Kidney (tissue), 14 donors: ENCODE results near the gene MEOX1. TPM values are rescaled to one million over a fixed set of nuclear protein-coding genes. Genes with fewer than 3 reads are reported as not detected.

Source experiments
- DNase-seq, 5 donors: peaks; one replicate each; pipeline ENCODE4 v3.0.0-alpha.2; 2013 to 2020
- FAIRE-seq: peaks from 2 replicates; lab custom pipeline; 2012; peaks lifted over from hg19 to GRCh38; lab: Jason Lieb, UNC
- H3K27ac ChIP-seq, 2 donors: one replicate each; pipeline ENCODE4 v1.7.0; 2013; ENCODE audit warnings: low read depth in 2 of 2, low read length in 2 of 2, inconsistent platforms in 1 of 2
- H3K27me3 ChIP-seq: one replicate; pipeline ENCODE4 v1.7.1; 2013; ENCODE audit warnings: low read length, inconsistent platforms; ENCODE audit not compliant: control insufficient read depth, insufficient read depth
- H3K36me3 ChIP-seq, 3 donors: one replicate each; pipeline versions ENCODE4 v1.7.0 to v1.7.1; 2013; ENCODE audit warnings: low read length in 3 of 3, control low read depth in 1 of 3, inconsistent platforms in 1 of 3; ENCODE audit not compliant: insufficient read depth in 3 of 3, control insufficient read depth in 2 of 3
- H3K4me1 ChIP-seq, 3 donors: one replicate each; pipeline versions ENCODE4 v1.7.0 to v1.7.1; 2013; ENCODE audit warnings: low read length in 3 of 3, inconsistent platforms in 1 of 3, low read depth in 1 of 3; ENCODE audit not compliant: control insufficient read depth in 2 of 3, insufficient read depth in 2 of 3
- H3K4me3 ChIP-seq, 3 donors: one replicate each; pipeline versions ENCODE4 v1.7.0 to v1.8.1; 2013; ENCODE audit warnings: low read length in 3 of 3, control low read depth in 1 of 3, inconsistent platforms in 1 of 3
- H3K9ac ChIP-seq, 3 donors: one replicate each; pipeline versions ENCODE4 v1.7.0 to v1.7.1; 2013; ENCODE audit warnings: low read length in 3 of 3, control low read depth in 1 of 3, inconsistent platforms in 1 of 3
- H3K9me3 ChIP-seq, 3 donors: one replicate each; pipeline versions ENCODE4 v1.7.0 to v1.7.1; 2013; ENCODE audit warnings: low read length in 3 of 3, control low read depth in 1 of 3, inconsistent platforms in 1 of 3; ENCODE audit not compliant: control insufficient read depth in 2 of 3, insufficient read depth in 1 of 3
- intact Hi-C: fragments of 100-400 bp; cut with DNase I; formaldehyde crosslinking; loops from one replicate; pipeline ENCODE4 v1.11.1; 2022
- polyA plus RNA-seq: library from polyadenylated mRNA; stranded (reverse); fragments of 350-450 nt; fragmentation: Illumina TruSeq; extraction: RNeasy Lipid Tissue Mini Kit (QIAGEN cat#74804); gene quantifications from one replicate; pipeline ENCODE4 v1.2.3, GENCODE V29; 2014; ENCODE audit warnings: low read depth, low replicate concordance; ENCODE audit not compliant: insufficient read depth
- total RNA-seq: library from RNA; stranded (reverse); fragmentation: NEBNext Ultra II Directional; extraction: Animal tissue kit (Norgen Biotek cat#: 25700); gene quantifications from one replicate; pipeline ENCODE4 v1.2.1, GENCODE V29; 2021
- TF ChIP-seq, protein P1 (sequence below): IDR thresholded peaks from 3 replicates; pipeline ENCODE4 v1.5.1; 2012; ENCODE audit warnings: mild to moderate bottlenecking, moderate library complexity, borderline replicate concordance; ENCODE audit not compliant: insufficient read depth; ENCODE audit errors: extremely low read depth
- donor health status: control.
- donor health status: control.
- donor health status: control.
- donor health status: control.
- donor health status: control.
- donor health status: DM: yes; HTN: yes; CAD: no.
- donor health status: Normal renal cell carcinoma (clear cell type).

MEOX1 gene
- total and polyA plus RNA-seq, 2 donors from 2014 or later: 1.4 TPM; not detected in 1

DNA sequence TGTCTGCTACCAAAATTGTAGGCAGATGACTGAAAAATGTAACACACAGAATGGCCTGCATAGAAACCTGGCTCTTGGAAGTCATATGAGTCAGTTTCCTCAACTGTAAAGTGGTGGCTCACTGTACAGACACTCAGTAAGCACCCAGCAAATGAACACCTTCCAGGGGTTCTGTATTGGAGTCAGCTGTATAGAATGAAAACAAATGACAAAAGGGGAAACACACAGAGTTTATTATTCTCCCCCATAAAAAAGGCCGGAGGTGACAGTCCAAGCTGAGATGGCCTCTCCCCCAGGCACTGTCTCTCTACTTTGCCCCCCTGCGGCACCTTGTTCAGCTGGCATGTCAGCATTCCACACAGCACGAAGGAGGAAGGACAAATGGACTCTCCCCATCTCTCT, 6.2 kb upstream of the MEOX1 start:
- Histone ChIP-seq H3K9ac (no peak overlapping the region), H3K27ac (no peak overlapping the region), H3K4me1 (peaks cover 0 to 3% (median 3%) of the 10 kb centered on the region in 3 donors), H3K9me3 (no peaks in the 10 kb centered on the region), H3K4me3 (no peak overlapping the region), H3K27me3 (no peaks in the 10 kb centered on the region), H3K36me3 (no peaks in the 10 kb centered on the region)
- intact Hi-C loops: no loop called here
- no peak for FAIRE-seq
- TF ChIP-seq, protein P1, sequence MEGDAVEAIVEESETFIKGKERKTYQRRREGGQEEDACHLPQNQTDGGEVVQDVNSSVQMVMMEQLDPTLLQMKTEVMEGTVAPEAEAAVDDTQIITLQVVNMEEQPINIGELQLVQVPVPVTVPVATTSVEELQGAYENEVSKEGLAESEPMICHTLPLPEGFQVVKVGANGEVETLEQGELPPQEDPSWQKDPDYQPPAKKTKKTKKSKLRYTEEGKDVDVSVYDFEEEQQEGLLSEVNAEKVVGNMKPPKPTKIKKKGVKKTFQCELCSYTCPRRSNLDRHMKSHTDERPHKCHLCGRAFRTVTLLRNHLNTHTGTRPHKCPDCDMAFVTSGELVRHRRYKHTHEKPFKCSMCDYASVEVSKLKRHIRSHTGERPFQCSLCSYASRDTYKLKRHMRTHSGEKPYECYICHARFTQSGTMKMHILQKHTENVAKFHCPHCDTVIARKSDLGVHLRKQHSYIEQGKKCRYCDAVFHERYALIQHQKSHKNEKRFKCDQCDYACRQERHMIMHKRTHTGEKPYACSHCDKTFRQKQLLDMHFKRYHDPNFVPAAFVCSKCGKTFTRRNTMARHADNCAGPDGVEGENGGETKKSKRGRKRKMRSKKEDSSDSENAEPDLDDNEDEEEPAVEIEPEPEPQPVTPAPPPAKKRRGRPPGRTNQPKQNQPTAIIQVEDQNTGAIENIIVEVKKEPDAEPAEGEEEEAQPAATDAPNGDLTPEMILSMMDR: no peak
- no peak for DNase-seq

DNA sequence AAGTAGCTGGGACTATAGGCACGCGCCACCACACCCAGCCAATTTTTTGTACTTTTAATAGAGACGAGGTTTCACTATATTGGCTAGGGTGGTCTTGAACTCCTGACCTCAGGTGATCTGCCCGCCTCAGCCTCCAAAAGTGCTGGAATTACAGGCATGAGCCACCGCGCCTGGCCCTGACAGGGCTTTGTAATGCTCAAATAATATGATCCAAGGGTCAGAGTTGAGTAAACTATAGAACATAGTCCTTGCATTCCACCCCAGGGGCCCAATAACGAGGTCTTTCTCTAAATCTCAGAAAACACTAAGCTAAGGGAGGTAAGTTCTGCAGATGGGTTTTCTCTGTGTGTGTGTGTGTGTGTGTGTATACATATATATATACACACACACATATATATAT, 5.8 kb upstream of the MEOX1 start:
- FAIRE-seq: no peak
- Histone ChIP-seq H3K4me1 (peaks cover 0 to 5% (median 3%) of the 10 kb centered on the region in 3 donors), H3K27me3 (no peaks in the 10 kb centered on the region), H3K9ac (no peak overlapping the region), H3K4me3 (no peak overlapping the region), H3K36me3 (no peaks in the 10 kb centered on the region), H3K27ac (no peak overlapping the region), H3K9me3 (no peaks in the 10 kb centered on the region)
- no peak for DNase-seq
- intact Hi-C loops: no loop called here
- TF ChIP-seq, protein P1: no peak

DNA sequence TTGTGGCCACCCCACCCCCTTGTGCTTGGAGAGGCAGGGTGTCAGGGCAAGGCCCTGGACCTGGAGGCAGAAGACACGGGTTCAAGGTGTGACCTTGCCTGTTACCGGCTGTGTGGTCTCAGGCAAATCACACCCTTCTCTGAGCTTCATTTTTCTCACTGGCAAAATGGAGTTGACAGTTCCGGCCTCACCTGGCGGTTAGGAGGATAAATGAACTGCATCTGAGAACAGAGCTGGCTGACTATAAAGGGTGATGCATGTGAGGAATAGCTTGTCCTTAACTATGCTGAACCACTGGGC, 4.2 kb upstream of the MEOX1 start:
- Histone ChIP-seq H3K4me1 (peaks cover 0 to 8% (median 3%) of the 10 kb centered on the region in 3 donors), H3K9ac (no peak overlapping the region), H3K36me3 (no peaks in the 10 kb centered on the region), H3K27ac (no peak overlapping the region), H3K9me3 (no peaks in the 10 kb centered on the region), H3K4me3 (no peak overlapping the region), H3K27me3 (no peaks in the 10 kb centered on the region)
- FAIRE-seq (no peak), DNase-seq (no peak)
- intact Hi-C loops: no loop called here
- TF ChIP-seq, protein P1: no peak

DNA sequence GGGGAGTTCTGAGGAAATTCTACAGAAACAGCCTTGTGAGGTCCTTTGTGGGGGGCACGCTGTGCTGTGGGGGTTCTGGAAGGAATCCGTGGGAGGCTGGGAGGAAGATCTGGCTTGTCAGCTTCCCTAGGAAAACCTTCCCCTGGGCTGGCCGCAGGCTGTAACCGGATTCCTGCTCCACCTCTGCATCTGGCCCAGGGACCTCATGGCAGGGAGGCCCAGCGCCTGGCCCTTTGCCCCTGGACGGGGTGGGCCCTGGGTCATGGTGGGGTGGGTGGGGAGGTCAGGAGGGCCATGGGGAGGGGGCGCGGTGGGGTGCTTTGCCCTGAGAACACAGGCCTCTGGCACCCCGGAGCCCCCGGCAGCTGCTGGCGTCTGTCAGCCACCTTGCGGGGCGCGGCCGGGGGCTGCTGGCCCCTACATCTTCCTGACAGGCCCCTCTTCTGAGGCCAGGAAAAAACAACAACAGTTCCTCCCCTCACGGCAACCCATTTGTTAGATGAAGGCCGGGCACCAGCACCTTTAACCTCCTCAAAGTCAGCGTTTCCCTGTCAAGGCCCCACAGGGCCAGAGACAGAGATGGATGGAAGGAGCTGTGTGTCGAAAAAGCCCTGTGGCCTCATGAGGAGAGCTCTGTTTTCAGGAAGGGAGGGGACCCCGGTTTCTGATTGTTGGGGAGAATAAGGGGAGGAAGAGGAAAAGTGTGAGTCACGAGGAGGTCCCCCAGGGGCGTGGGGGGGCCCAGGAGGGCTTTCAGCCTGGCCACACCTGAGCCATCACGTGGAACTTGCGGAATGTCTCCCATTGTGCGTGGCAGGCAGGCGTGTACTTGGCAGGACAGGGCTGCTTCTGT, 3.6 kb upstream of the MEOX1 start:
- H3K9ac ChIP-seq: no peak overlapping the region
- no peaks in the 10 kb centered on the region for H3K27me3 ChIP-seq
- intact Hi-C loops: no loop called here
- no peak for FAIRE-seq
- TF ChIP-seq, protein P1: no peak
- H3K4me1 ChIP-seq: peaks cover 0 to 8% (median 3%) of the 10 kb centered on the region in 3 donors
- H3K9me3 ChIP-seq: no peaks in the 10 kb centered on the region
- no peak overlapping the region for H3K27ac ChIP-seq
- H3K4me3 ChIP-seq: no peak overlapping the region
- no peaks in the 10 kb centered on the region for H3K36me3 ChIP-seq
- peak; percentile 78 to 86 (median 82) for DNase-seq
